MV-4-11 (cell line): ENCODE data around the gene MYBPC2.

Source experiments
- DNase-seq: peaks from one replicate; lab custom pipeline; 2025; lab: John Stamatoyannopoulos, UW

MYBPC2 gene

DNA sequence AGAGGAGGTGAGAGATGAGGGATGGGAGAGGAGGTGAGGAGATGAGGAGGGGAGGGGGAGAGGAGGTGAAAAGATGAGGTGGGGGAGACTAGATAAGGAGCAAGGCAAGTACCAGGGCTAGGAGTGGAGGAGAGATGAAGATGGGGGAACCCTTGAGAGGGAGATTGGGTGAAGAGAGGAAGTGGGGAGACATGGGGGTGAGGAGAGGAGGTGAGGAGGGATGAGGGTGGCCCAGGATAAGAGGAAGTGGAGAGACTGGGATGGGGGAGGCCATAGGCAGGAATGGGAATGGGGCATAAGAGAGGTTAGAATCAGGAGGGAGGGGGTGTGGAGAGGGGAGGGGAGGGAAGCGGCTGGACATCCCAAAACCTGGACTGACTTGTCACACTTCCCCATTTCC is 26.9 kb downstream of the MYBPC2 start:
- DNase-seq: no peak

DNA sequence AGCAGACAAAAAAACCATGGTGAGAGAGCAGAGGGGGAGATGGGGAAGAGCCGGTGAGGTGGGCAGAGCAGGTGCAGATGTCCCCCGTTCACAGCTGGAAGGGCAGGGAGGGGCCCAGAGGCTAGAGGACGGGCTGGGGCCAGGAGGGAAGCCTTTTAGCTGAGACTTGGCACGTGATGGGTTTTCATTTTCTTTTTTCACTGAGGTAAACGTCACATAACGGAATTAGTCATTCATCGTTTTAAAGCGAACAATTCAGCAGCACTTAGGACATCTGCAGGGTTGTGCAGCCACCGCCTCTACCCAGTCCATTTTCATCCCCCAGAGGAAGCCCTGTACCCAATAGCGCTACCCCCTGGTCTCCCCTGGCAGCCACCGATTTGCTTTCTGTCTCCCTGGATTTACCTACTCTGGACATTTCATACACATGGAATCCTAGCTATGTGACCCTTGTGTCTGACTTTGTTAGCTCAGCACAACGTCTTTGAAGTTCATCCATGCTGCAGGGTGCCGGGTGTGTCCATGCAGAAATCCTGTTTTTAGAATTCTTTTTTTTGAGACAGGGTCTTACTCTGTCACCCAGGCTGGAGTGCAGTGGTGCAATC is 27.6 kb downstream of the MYBPC2 start:
- peak; percentile 73 for DNase-seq

DNA sequence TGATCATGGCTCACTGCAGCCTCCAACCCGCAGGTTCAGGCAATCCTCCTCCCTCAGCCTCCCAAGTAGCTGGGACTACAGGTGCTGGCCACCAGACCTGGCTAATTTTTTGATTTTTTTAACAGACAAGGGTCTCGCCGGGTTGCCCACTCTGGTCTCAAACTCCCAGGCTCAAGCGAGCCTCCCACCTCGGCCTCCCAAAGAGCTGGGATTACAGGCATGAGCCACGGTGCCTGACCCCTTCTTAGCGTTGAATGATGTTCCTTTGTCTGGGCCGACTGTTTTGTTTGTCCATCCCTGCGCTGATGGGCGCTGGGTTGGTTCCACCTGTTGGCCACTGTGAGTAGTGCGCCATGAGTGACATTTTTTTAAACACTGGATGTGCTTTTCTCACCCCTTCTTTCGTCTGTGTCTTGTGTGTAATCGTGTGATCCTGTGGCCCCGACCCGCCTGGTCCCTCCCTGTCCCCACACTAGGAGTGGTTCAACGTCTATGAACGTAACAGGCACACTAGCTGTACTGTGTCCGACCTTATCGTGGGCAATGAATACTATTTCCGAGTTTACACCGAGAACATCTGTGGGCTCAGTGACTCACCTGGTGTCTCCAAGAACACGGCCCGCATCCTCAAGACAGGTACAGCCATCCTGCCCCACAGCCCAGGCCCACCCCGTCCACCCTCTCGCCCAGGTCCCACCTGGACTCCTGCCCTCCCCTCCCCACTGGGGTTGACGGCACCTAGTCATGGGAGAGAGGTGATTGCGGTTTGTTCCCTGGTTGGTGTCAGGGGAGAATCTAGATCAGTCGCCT is 28.6 kb downstream of the MYBPC2 start:
- DNase-seq: peak; percentile 75

DNA sequence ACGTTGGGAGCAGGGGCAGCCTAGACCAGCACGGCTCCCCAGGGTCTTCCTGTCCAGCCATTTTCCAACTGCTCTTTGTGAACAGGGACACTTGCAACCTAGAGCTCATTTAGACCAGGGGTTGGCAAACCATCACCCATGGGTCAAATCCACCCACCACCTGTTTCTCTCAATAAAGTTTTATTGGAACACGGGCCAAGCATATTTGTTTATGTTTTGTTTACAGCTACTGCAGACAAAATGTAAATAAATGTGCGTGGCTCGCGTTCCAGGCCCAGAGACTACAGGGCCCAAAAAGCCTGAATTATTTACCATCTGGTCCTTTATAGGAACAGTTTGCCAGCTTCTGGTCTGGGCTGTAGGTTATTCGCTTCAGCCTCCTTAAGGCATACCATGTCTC is 30.3 kb downstream of the MYBPC2 start:
- DNase-seq: no peak

DNA sequence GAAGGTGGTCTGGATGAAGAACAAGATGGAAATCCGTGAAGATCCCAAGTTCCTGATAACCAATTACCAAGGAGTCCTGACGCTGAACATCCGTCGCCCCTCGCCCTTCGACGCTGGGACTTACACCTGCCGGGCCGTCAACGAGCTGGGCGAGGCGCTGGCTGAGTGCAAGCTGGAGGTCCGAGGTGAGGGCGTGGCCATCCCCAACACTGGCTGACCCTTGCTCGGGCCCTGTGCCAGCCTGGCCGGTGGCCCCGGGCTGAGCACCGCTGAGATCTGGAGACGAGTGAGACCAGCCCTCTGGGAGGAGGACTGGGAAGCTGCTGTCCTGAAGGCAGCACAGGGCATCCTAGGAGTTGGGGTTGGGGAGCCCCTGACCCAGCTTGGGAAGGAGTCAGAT is 31.7 kb downstream of the MYBPC2 start:
- no peak for DNase-seq

DNA sequence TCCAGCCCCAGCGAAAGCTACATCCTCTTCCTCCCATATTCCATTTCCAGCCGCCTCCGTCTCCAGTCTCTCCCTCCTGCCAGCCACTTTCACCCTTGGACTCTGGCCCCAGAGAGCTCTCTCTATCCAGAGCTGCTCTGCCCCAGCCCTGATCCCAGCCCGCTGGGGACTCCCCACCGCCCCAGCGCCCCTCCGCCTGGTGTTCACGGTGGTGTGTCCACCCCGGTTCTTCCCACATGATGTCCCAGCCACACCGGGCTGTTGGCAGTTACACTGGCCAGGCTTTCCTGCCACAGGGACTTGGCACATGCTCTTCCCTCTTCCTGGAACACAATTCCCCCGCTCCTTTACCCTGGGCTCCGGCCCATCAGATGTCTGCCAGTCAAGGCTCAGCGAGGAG is 32.3 kb downstream of the MYBPC2 start:
- no peak for DNase-seq

DNA sequence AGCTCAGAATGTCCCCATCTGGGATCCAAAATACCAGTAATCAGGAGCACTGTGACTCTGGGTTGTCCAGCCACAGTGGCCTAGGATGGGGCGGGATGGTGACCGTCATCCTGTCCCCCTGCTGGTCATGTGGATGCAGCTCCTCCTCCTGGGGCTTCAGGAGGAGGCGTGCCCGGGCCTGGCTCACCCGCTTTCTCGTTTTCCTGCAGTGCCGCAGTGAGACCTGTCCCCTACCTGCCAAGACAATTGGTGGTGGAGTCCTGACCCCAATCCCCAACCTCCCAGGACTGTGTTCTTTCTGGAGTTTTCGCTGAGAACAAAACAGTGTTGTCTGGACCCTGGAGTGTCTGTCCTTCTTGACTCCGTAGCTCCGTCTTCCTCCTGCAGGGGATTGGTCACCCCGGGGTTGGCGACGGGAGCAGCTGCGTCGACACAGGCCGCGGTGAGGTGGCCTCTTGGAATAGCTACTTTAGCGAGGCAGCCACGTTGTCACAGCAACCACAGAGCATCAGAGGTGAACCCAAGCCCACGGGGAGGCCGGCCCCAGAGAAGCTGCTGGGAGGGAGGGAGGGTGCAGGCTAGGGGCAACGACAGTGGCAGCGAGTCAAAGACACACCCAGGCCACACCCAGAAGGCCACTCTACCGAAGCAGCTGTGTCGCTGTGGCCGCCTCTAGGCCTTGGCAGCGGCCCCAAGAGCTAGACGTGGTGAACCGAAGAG is 33.5 kb downstream of the MYBPC2 start:
- peak; percentile 16 for DNase-seq

DNA sequence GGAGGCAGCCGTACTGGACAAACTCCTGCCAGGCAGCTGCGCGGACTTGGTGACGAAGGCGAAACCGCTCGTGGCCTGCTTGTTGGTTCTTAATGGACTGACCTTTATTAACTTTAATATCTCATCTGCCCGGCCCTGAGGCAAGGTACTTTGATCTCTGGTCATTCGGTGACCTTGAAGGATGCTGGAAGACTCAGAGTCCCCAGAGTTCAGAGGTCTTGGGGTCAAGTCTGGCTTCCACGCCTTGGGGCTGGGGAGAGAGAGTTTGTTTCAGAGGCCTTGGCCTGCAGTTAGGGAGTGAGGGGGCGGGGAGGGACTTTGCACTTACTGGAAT is 34.0 kb downstream of the MYBPC2 start:
- DNase-seq: no peak

DNA sequence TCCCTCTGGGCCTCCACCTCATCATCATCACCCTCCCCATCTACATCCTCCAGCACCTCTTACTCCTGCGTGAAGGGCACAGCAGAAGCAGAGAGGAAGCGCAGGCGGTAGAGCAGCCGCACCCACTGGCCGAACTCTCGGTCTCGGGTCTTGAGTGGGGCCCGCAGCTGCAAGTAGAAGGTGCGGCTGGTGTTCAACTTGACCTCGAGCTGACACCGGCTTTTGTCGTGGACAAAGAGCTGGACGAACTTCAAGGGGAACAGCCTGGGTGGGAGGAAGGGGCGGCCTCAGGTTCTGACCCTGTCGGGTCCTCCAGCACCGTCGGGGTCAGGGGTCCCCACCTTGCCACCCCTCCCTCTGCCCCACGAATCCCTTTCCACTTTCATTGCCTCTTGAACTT is 34.9 kb downstream of the MYBPC2 start:
- no peak for DNase-seq

DNA sequence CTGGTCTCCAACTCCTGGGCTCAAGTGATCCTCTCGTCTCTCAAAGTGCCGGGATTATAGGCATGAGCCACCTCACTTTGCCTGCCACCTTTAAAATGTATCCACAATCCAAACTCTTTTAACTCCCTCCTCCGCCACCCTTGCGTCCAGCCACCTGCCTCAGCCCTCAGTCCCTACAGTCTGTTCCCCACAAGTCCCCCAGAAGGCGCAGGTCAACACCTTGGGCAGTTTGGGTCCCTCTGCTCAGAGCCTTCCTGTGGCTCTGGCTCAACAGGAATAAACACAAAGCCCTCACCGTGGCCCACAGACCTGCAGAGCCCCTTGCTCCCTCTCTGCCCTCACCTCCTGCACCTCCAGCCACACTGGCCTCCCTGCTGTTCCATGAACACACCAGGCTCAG is 36.1 kb downstream of the MYBPC2 start:
- no peak for DNase-seq

DNA sequence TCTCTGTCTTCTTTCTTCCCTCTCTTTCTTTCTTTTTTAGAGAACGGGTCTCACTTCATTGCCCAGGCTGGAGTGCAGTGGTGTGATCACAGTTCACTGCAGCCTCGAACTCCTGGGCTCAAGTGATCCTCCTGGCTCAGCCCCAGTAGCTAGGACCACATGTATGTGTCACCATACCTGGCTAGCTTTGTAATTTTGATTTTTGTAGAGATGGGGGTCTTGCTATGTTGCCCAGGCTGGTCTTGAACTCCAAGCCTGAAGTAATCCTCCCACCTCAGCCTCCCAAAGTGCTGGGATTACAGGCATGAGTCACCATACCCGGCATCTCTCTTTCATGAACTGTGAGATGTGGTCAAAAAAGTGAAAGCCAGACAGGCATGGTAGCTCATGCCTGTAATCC is 40.6 kb downstream of the MYBPC2 start:
- DNase-seq: peak; percentile 17

DNA sequence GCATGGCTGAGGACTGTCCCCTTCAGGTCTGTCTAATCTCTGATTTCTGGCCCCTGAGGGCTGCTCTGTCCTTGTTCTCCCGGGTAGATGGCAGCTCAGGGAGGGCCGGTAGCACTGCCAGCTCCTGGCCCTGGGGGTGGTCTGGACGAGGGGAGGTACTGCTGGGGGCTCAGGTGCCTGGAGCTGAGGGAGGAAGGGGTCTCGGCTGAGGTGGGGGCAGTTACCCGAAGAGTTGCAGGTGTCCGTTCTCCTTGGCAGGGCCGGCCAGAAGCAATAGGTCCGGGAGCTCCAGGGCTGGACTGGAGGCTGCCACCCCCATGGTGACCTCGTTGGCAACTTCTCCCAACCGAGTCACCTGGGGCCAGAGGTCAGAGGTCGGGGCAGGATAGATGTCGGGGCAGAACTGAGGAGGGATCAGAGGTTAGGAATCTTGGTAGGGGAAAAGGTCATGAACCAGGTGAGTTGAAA is 42.4 kb downstream of the MYBPC2 start:
- DNase-seq: no peak

DNA sequence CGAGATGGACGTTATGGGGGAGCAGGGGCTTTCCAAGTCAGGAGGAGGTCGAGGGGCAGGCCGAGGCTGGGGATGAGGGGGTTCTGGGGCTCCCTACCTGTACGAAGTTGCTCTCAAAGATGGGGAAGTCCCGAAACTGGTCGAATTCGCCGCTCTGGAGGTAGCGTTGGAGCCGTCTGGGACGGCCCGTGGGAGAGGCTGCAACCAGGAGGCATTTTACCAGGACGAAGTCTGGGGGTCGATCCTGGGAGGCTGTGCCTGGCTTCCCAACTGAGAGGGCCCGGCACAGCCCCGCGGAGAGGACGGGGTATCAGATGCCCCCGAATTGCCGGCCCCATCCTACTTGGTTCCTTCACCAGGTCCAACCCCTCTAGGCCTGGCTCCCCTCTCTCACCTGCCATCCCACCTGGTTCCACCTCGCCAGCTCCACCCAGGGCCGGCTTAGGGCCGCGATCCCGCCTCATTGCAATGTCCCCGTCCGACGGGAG is 43.1 kb downstream of the MYBPC2 start:
- DNase-seq: no peak

DNA sequence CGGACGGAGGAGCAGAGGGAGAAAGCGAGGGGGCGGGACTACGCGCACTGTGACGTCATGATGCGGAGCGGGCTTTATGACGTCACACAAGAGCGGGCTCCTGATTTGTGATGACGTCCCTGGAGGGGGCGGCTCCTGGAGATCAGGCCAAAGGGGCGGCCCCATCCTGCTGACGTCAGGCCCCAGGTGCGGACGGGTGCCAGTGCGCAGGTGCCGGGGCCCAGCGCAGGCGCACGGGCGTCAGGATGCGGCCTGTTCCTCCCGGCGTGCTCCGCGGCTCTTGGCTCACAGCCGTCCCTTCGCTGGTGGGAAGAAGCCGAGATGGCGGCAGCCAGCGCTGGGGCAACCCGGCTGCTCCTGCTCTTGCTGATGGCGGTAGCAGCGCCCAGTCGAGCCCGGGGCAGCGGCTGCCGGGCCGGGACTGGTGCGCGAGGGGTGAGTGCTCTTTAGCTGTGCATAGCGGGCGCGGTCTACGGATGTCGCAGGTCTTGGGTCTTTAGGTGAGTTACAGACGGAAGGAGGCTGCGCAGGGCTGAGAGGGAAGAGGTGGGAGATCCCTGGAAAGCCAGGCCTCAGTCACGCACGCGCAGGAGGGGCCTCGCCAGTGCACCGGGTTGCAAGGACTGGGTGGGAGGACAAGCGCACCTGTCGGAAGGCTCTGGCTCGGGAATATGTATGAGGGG is 43.7 kb downstream of the MYBPC2 start, which contains the start of the genes EMC10 and GARIN5A:
EMC10 (plus strand) TSS at position 284 of the 683 bp plus-strand sequence; CDS start at position 322, 38 bp downstream.
GARIN5A (minus strand) TSS at position 625 of the 683 bp plus-strand sequence; CDS start at position 165, 460 bp downstream.
- DNase-seq: peak; percentile 90

DNA sequence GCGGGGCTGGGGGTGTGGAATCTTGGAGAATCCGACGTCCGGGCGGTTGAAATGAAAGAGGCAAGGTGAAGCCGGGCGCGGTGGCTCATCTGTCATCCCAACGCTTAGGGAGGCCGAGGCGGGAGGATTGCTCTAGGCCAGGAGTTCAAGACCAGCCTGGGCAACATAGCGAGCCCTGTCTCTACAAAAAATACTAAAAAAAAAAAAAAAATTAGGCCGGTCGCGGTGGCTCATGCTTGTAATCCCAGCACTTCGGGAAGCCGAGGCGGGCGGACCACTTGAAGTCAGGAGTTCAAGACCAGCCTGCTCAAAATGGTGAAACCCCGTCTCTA is 44.2 kb downstream of the MYBPC2 start:
- no peak for DNase-seq

DNA sequence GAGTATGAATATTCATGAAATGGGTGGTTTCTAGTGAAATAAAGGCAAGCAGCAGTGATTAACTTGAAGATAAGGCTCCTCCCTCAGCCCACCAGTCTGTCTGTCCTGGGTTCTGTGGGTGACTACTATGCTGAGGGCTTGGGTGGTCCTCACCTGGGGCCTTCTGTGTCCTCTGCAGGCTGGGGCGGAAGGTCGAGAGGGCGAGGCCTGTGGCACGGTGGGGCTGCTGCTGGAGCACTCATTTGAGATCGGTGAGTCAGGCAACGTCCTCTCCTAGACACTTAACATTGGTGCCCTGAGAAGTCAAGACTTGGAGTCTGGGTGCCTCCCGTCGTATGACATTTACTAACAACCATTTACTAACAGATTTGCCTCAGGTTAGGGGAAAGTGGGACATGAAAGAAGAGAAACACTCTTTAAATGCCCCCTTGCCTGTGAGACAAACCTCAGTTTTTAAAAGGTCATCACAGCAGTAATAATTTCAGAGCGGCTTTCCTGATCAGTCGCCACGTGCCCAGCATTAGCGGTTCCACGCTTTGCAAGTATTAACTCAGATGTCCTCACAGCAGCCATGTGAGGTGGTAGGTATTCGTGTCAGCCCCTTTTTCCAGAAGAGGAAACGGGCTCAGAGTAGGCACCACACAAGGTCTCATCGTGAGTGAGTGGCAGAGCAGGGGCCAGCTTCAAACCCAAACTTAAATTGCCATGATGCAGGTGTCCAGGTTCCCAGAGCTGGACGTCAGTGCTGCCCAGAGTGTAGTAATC is 45.2 kb downstream of the MYBPC2 start:
- DNase-seq: no peak

DNA sequence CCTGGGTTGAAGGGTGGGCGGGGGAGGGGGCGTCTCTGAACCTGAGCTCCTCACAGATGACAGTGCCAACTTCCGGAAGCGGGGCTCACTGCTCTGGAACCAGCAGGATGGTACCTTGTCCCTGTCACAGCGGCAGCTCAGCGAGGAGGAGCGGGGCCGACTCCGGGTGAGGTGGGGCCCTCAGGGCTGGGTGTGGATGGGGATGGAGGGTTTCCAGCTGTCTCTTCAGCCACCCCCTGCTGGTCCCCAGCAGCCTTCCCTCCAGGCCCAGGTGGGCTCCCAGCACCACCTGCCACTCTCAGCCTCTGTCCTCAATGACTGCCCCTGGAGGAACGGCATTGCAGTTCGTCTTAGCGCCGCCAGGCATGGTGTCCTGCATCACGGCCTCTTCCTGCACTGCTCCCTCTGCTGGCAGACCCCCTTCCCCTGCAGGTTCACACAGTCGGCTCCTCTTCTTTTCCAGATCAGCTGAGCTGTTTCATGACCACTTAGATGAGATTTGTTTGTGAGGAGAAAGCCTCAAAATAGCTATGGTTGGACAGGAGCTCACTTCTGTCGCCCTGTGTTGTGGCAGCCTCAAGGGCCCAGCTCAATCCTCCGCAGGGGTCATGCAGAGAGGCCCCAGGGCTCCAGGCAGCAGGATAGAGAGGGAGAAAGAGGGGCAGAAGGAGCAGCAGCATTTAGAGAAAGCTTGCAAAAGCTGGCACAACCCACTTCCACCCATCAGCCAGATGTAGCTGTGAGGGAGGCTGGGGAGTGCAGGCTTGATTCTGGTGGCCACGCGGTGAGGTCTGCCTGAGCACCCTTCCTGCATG is 46.4 kb downstream of the MYBPC2 start:
- DNase-seq: no peak

DNA sequence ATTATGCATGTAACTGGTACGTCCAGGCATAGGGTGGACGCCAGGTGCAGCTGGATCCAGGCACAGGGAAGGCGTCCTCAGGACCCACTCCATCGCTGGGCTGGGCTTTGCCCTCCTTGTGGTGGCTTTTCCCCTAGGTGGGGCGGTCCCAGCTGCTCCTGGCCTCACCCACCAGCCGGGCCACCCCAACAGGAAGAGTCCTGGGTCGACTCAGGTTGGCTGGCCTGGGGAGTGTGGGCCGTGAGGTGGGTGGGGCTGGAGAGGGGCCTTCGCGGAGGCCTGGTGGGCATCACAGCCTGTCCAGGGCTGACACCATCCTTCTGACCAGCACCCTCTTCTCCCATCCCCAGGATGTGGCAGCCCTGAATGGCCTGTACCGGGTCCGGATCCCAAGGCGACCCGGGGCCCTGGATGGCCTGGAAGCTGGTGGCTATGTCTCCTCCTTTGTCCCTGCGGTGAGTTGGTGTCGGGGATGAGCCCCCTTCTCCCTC is 47.1 kb downstream of the MYBPC2 start:
- no peak for DNase-seq

DNA sequence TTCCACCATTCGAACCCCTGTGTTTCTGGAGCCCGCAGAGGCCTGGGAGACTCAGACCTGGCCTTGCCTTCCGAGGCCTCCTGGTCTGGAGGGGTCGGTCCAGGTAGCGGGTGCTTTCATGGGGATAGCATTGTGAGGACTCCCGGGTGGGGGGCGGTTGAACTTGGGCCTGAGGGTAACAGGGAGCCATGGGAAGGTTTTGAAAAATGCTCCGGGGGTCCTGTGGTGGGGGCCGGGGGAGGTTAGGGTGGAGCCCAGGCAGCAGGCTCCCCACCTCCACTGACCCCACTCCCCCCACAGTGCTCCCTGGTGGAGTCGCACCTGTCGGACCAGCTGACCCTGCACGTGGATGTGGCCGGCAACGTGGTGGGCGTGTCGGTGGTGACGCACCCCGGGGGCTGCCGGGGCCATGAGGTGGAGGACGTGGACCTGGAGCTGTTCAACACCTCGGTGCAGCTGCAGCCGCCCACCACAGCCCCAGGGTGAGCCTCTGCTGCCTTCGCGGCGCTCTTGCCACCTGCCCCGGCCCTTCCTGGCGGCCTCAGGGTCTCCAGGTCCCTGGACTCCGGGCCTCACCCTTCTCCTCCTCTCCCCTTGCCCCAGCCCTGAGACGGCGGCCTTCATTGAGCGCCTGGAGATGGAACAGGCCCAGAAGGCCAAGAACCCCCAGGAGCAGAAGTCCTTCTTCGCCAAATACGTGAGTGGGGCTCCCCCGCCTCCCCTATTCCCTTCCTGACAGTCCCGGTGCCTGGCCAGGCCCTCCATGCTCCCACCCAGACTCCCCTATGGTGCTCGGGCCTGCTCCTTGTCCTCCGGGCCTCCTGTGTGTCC is 47.8 kb downstream of the MYBPC2 start:
- no peak for DNase-seq
